Epithelial cell of esophagus (primary cell): Measurements from ENCODE around the gene NTRK2.

Experiments
- DNase-seq: peaks from one replicate; pipeline ENCODE4 v3.0.0; 2010; ENCODE audit warnings: low read depth
- H3K4me3 ChIP-seq: 2 replicates; pipeline ENCODE4 v1.5.1; 2011; ENCODE audit warnings: mild to moderate bottlenecking, low read length, control low read depth
- CTCF ChIP-seq: IDR thresholded peaks from 2 replicates; pipeline ENCODE4 v1.5.1; 2011; ENCODE audit warnings: low read depth, mild to moderate bottlenecking, low read length, control low read depth, inconsistent platforms; ENCODE audit not compliant: insufficient read depth; ENCODE audit errors: missing control alignments

The NTRK2 gene

GRCh38 chr9:84781931-84782866 is 112.7 kb downstream of the NTRK2 start:
- H3K4me3 ChIP-seq, result no peak overlapping the region
- peak; percentile 24 for DNase-seq
- TF ChIP-seq CTCF, result no peak

GRCh38 chr9:84785792-84786547 is 116.4 kb downstream of the NTRK2 start:
- H3K4me3 ChIP-seq, result no peak overlapping the region
- DNase-seq, result no peak
- no peak for TF ChIP-seq CTCF

GRCh38 chr9:84788803-84789462 is 119.4 kb downstream of the NTRK2 start:
- DNase-seq, result peak; percentile 6
- no peak overlapping the region for H3K4me3 ChIP-seq
- no peak for TF ChIP-seq CTCF

GRCh38 chr9:84789463-84789830 is 119.9 kb downstream of the NTRK2 start:
- H3K4me3 ChIP-seq, result no peak overlapping the region
- DNase-seq, result peak; percentile 33
- TF ChIP-seq CTCF, result no peak

GRCh38 chr9:84791643-84792042 is 122.1 kb downstream of the NTRK2 start:
- TF ChIP-seq CTCF, result no peak
- no peak for DNase-seq
- no peak overlapping the region for H3K4me3 ChIP-seq

- no peak for DNase-seq
- H3K4me3 ChIP-seq, result no peak overlapping the region
- TF ChIP-seq CTCF, result no peak
Measured at GRCh38 chr9:84793251-84793650, 123.7 kb downstream of the NTRK2 start.
